Activated CD4-positive, alpha-beta T cell treated with anti-CD3 and anti-CD28 coated beads, Interleukin-10, Interleukin-2, amounts not matched to agents 100 ng/mL and 50 ng/mL, durations not matched to agents 16 hours and 8 hours (primary cell): ENCODE data around the gene CCDC3.
A peak's percentile ranks its signal among the peaks of the same experiment; 100 is the strongest.

Experiments
- DNase-seq: peaks from one replicate; pipeline ENCODE4 v3.0.0-alpha.2; 2020

Gene CCDC3

DNA sequence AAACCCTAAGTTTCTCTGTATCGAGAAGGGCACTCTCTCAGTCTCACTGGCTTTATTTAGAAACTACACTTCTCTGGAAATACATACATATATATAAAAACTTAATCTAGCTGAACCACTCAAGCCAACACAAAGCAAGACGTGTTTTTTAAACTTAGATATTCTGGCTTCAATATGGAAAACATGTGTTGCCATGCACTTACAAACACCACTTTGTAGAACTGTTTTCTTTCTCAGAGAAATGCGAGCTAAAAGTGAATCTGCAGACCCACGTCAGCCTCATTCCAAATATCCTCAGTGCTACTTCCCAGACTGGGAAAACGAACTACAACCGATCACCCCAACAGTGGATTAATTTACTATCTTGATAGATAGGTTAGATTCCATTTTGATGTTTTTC lies 1.7 kb downstream of the CCDC3 start:
- DNase-seq: no peak

DNA sequence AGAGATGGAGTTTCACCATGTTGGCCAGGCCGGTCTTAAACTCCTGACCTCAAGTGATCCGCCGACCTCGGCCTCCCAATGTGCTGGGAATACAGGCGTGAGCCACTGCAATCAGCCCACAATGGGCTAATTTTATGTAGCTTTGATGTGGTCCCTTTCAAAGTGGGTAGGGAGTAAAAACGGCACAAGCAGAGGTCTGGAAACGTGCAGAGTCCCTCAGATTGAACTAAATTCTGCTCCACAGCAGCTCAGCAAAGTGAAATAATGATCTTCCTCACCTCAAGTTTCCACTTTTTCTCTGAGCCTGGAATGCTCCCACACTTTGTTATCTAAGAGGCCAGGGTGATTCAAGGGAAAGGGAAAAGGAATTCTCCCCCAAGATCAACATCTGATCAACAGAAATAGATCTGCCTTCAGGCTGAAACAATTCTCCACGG lies 6.1 kb downstream of the CCDC3 start:
- DNase-seq: no peak

DNA sequence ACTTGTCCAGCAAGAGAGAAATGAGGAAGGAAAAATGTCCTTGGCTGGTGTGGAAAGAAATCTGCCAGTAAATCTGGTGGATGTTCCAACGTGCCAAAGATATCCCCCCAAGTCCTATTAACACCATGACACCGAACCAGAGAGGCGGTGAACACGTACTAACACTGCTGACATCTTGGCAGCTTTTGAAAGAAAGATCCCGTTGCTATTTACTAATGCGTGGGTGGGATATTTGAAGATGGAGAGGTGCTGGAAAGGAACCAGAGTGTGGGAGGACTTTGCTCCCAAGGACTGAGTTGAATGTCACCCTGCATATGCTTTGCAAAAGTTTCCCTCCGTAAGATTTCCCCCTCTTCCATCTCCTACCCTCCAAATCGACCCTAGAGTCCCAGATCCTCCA lies 7.9 kb downstream of the CCDC3 start:
- no peak for DNase-seq

DNA sequence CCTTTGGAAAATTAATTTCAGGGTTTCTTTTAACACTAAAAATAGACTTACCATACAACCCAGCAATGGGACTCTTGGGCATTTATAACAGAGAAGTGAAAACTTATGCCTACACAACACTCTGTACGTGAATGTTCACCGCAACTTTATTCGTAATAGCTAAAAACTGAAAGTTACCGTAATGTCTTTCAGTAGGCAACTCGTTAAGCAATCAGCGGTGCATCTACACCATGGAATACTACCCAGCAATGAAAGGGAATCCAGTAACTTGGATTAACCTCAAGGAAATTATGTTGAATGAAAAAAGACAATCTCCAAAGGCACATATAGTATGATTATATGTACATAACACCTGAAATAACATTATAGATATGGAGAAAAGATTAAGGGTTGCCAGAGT lies 16.2 kb downstream of the CCDC3 start:
- DNase-seq: no peak

- peak; percentile 62 for DNase-seq
These were observed 17.3 kb downstream of the CCDC3 start for GRCh38 chr10:12984165-12984747.

DNA sequence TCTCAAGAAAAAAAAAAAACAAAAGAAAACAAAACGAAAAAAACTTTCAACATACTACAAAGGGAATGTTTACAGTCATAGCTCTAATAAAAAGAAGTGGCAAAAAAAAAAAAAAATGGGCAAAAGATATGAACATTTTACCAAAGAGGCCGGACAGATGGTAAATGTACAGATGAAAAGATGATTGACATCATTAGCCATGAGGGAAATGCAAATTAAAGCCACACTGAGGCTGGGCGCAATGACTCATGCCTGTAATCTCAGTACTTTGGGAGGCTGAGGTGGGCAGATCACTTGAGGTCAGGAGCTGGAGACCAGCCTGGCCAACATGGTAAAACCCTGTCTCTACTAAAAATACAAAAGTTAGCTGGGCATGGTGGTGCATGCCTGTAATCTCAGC lies 17.9 kb downstream of the CCDC3 start:
- peak; percentile 47 for DNase-seq

GRCh38 chr10:12981570-12981969 lies 19.9 kb downstream of the CCDC3 start:
- DNase-seq: peak; percentile 23

DNA sequence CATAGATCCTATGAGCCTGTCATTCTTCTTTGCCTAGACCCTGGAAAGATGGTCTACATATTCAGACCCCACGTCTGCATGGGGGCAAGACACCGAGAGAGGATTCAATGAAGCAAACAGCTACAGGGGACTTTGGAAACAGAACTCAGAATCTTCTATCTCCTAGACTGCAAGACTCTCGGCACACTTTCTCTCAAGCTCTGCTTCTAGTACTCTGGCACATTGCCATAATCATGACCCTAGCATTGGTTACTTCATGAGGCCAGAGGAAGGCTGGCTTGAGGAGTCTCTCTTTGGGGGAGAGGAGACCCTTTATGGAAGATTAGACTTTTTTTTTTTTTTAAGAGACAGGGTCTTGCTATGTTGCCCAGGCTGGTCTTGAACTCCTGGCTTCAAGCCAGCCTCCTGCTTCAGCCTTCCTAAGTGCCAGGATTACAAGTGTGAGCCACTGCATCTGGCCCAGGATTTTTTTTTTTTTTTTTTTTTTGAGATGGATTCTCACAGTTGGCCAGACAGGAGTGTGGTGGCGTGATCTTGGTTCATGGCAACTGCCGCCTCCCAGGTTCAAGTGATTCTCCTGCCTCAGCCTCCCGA lies 20.7 kb downstream of the CCDC3 start:
- no peak for DNase-seq

GRCh38 chr10:12980102-12980661 lies 21.3 kb downstream of the CCDC3 start:
- no peak for DNase-seq

DNA sequence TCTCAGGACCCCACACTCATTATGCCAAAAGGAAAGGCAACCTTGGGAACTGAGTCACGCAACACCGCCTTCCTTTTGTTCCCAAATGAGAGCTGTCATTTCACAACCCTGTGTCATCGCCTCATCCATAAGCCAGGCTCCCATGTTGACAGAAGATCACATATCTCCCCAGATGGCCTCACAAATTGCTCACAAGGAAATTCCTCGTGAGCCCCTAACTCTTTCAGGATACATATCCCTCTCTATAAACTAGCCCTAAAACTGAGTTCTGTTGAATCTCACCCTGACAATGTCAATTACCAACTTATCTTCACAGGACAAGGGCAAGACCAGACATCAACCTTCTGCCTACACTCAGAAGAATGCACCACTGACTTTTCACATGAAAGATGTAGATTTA lies 22.6 kb downstream of the CCDC3 start:
- DNase-seq: no peak

DNA sequence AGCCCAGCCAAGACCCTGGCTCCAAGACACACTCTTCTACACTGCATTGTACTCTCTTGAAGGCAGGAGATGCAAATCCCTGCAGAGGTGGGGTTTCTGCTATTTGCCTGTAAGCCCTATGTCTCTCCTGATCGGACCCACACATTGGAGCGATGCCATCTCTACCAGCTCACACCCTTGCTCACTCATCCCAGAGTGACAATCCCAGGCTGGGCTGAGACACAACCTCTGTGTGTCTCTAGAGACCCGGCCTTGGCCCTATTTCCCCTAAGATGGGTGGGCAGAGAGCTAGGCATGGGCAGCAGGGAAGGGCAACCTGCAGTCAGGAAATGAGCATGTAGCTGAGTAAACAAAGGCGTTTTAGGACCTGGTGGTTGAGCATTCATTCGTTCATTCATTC lies 25.6 kb downstream of the CCDC3 start:
- DNase-seq: no peak

DNA sequence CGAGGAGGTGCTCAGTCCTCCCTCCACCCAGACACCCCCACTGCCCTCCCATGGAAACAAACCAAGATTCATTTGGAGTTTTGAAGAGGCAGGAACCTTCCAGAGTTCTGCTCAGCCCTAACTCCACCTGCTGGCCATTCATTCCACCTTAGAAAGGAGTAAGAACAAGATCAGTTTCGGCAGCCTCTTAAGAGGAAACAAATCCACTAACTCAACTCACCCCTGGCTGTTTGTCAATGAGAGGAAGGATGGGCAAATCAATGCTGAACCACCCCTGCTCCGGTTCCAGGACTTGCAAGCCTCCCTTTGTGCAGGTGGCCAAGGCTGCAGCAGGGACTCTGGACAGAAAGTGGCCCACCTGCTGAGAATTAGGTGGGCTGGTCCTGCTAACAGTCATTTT lies 26.2 kb downstream of the CCDC3 start:
- DNase-seq: peak; percentile 7

GRCh38 chr10:12974491-12975199 lies 26.9 kb downstream of the CCDC3 start:
- no peak for DNase-seq

- DNase-seq: no peak
These were observed 27.4 kb downstream of the CCDC3 start for GRCh38 chr10:12974078-12974477.

GRCh38 chr10:12973149-12973718 lies 28.3 kb downstream of the CCDC3 start:
- DNase-seq: no peak

DNA sequence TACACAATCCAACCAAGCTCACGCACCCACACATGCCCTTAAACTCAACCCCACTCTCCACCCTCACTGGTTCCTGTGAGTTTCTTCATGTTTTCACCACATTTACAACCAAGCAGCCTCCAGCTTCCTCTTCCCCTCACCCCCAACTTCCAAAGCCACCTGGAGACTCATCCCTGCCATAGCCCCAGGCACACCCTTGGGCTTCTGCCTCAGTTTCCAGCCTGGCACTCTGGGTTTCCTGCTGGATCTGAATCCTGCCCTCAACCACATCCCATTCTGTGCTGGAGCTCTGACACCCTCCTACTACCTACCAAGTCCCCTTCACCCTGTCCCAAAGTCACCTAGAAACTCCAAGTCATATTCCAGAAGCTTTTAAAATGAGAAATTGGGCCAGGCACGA lies 29.4 kb downstream of the CCDC3 start:
- DNase-seq: no peak

DNA sequence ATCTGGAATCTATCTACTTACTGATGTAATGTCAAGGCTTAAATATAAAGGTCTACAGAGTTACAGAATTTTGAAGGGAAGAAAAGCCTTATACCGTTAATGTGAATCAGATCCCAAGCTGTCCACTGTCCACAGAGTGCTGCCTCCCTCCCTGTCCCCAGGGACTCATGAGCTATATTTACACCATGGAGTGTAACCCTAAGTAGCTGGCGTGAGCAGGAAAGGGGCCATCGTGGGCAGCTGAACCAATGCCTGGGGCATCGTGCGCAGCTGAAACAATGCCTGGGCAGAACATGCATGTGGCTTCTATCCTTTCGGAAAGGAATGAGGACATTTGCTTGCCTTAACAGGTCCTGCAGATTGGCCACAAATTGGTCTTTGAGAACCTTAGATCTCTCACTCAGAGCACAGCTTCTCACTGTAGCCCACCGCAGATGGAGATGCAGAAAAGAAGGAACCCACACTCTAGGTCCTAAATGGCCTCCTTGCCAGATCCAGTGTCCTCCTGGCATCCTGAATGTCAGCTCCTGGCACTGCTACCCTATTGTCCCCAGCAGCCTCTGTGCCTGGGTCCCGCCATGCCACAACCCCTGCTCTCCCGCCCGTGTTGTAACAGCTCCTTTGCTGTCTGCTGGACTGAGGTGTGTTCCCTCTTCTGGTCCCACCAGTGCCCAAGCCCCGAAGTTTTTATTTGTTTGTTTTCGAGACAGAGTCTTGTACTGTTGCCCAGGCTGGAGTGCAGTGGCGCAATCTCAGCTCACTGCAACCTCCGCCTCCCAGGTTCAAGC lies 30.3 kb downstream of the CCDC3 start:
- DNase-seq: no peak

GRCh38 chr10:12969951-12970350 lies 31.6 kb downstream of the CCDC3 start:
- DNase-seq: peak; percentile 38

- peak; percentile 75 for DNase-seq
These were observed 35.4 kb downstream of the CCDC3 start for GRCh38 chr10:12966067-12966466.

- DNase-seq: no peak
These were observed 35.9 kb downstream of the CCDC3 start for GRCh38 chr10:12965571-12965970.

DNA sequence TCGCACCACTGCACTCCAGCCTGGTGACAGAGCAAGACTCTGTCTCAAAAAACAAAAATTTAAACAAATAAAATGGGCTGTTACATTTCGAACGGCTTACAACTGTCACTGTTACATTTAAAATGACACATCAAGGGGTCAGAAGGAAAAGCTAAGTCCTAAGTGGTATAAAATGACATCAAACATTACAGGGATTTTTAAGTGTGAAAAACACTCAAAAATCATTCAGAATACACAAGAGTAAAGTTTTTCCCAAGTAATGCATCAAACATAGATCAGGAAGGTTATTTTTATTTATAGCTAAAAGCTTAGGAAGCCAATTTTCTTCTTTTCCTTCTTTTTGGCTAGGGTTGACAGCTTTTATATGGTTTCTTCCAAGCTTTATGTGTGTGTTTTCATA lies 39.0 kb downstream of the CCDC3 start:
- DNase-seq: no peak

DNA sequence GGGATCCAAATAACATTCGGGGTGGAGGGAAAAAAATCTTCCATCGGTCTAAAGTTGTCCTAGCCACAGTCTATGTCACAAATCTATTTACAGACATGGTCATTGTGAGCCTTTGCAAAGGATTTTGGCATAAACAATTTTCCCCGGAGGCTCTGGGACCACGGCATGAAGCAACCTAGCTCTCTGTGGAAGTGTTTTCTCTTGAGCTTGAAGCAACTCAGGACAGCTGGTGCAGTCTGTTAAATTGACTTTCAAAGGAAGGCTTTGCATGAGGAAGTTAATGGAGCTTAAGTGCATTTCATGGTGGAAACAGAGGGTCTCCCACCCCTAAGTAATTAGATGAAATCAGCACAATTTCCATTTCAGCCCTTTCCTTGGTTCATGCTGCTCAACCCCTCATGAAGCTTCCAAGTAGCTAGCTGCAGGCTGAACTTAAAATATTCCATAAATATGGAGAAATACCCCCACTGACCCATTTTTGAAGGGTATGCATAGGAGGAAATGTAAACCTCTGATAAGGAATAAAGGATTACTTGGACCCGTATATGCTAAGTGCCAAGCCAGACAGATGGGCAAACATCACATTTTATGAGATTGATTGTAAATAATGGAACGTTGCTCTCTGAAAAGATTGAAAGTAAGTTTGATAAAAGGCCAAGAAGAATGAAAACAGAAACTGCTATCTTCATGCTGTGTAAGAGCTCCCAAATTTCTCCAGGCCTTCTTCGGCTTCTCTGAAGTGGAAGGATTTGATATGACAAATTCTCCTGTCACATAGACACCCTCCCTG lies 39.9 kb downstream of the CCDC3 start:
- DNase-seq: no peak
